Stimulated activated CD4-positive, alpha-beta T cell treated with anti-CD3 and anti-CD28 coated beads, Interleukin-15, amount 100 ng/mL, for 1 hour (primary cell): ENCODE measurements around the gene DOCK9.

Experiments used
- DNase-seq, 2 donors: peaks; one replicate each; pipeline ENCODE4 v3.0.0-alpha.2; 2020; ENCODE audit warnings: low read depth in 1 of 2, low spot score in 1 of 2

Gene DOCK9

GRCh38 chr13:98888890-98889279 is 89.0 kb downstream of the DOCK9 start:
- no peak for DNase-seq

GRCh38 chr13:98888222-98888889 is 89.5 kb downstream of the DOCK9 start:
- DNase-seq: no peak

DNA sequence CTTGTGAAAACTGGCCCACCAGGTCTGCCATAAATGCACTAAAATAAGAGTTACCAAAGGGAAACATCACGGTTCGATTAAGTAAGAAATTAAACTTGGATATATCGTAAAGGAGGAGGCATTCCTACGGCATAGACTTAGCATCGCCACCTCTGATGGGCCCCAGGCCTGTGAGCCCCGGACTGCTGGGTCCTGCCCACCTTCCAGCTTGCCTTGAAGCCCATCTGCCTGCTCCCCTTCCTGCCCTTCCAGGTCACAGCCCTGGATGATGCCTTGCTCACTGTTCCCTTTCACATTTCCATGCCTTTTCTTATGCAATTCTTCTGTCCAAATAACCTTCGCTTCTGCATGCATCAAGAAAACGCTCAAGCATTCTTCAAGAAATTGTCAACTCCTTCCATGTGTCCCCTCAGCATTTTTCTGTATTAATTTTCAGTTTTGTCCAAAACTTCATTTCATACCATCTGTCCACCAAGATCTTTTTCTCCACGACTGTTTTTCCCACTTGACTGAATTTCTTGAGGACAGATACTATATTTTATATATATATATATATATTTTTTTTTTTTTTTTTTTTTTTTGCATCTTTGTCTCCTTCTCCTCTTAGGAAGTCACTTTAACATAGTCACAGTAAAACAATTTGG is 91.2 kb downstream of the DOCK9 start:
- no peak for DNase-seq

DNA sequence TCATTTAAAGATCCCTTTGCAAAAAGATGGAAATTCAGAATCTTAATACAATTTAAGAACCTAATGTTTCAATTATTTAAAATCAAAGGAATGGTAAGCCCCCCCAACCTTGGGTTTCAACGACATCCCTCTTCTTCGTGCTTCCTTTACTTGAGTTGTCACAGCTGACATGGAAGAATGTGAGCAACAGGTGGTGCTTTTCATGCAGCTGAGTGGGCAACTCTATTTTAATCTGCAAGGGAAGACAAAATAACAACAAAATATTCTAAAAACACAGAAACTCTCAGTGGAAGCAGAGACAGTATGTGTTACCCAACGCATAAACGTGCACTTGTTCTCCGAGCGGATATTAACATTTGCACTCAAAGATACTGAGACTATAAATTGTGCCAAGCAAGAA is 92.3 kb downstream of the DOCK9 start:
- no peak for DNase-seq

- no peak for DNase-seq
Measured at GRCh38 chr13:98883998-98884397, 93.9 kb downstream of the DOCK9 start.

GRCh38 chr13:98881390-98881789 is 96.5 kb downstream of the DOCK9 start:
- no peak for DNase-seq

- no peak for DNase-seq
Measured at GRCh38 chr13:98880677-98881076, 97.2 kb downstream of the DOCK9 start.

GRCh38 chr13:98879957-98880356 is 97.9 kb downstream of the DOCK9 start:
- no peak for DNase-seq

DNA sequence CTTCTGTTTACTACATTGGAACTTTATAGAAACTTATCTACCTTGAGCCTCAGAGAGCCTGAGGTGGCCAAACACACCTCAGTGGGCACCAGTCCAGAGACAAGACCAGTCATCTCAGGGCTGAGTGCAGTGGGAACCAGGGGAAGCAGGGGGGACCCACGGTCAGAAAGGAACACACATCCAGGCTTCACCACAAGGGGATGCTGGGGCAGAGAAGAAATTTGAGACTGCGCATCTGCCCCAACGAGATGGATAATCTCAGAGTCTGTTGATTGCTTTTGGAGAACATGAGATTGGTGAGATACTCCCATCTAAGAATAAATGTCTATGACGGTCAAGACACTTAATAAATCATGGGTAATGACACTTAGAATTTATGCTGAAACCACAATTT is 98.7 kb downstream of the DOCK9 start:
- no peak for DNase-seq

- no peak for DNase-seq
Measured at GRCh38 chr13:98878486-98879126, 99.3 kb downstream of the DOCK9 start.

DNA sequence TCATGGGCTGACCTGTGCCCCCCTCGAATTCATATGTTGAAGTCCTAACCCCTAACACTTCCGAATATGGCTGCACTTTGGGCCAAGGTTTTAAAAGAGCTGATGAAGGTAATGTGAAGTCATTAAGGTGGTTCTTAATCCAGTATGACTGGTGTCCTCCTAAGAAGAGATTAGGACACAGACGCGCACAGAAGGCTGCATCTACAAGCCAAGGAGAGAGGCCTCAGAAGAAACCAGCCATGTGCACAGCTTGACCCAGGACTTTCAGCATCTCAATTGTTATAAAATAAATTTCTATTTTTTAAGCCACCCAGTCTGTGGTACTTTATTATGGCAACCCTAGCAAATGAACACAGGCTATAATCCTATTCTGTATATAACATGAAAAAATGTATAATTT is 99.9 kb downstream of the DOCK9 start:
- no peak for DNase-seq

GRCh38 chr13:98877466-98877865 is 100.4 kb downstream of the DOCK9 start:
- no peak for DNase-seq

- no peak for DNase-seq
Measured at GRCh38 chr13:98875146-98875729, 102.6 kb downstream of the DOCK9 start.

DNA sequence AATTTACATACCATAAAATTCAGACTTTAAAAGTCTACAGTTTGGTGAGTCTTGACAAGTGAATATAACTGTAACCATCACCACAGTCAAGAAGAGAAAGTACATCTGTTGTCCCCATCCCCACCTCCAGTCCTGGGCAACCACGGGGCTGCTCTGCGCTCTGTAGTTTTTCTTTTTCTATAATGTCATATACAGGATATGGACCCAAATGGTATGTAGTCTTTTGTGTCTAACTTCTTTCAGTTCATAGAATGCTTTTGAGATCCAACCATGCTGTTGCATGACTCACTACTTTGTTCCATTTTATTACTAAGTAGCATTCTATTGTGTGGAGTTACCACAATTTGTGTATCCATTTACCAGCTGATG is 103.9 kb downstream of the DOCK9 start:
- no peak for DNase-seq

GRCh38 chr13:98873377-98874028 is 104.4 kb downstream of the DOCK9 start:
- DNase-seq: no peak

GRCh38 chr13:98871727-98872126 is 106.1 kb downstream of the DOCK9 start:
- DNase-seq: no peak

- no peak for DNase-seq
Measured at GRCh38 chr13:98869408-98870090, 108.3 kb downstream of the DOCK9 start.

DNA sequence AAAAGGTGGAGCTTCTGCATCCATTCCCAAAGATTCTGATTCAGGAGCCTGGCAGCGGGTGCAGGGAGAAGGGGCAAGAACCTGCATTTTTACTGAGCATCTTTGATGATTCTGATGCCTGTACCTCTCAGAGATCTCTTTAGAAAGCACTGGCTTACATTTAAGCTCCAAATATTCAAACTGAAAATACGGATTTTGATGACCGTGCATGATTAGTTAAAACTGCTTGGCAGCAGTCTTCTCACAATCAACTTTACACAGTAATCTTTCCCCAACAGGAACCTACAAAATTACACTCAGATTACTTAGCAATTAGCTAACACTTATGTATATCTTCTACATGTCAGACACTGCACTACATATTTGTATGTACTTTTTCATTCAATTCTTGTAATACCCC is 108.9 kb downstream of the DOCK9 start:
- DNase-seq: no peak

DNA sequence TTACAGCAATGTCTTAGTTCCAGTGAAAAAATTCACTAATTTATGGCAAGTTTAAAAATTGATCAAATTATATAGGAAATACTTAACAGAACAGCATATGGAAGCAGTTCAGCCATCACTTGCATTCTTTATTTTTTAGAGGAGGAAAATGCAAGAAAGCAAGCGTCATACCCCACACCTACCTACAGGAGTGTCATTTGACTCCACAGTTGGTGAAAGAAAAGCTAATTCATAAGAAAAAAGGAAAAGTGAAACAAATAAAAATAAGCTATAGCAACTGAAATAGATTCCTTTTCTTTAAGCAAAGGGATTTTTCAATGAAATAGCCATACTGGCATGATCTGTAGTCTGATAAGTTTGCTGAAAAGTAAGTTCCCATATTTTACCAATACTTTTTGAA is 111.0 kb downstream of the DOCK9 start:
- no peak for DNase-seq

GRCh38 chr13:98860491-98860890 is 117.4 kb downstream of the DOCK9 start:
- DNase-seq: no peak

DNA sequence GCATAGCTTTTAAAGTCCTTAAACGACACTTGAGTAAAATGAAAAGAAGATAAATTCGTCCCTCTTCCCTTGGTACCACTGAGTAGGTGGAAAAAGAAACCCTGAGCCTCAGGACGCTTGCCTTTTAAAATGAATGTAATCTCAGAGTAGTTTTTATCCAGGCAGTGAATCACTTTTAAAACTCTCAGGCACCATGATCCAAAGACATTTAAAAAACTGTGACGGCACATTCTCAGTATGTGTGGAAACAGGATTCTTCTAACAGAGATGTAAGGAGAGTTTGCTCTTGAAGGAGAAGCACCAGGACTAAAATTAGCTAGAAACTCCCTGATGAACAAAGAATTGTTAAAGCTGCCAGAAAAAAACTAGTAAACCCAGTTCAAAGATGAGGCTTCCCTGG is 119.7 kb downstream of the DOCK9 start:
- no peak for DNase-seq
